Measurements from ENCODE around the gene IL17REL.

The IL17REL gene

GRCh38 chr22:50059881-50060262 is 47.3 kb upstream of the IL17REL start:
- no peak for TF ChIP-seq FOXP2 (optimal IDR thresholded peaks at IDR 0.05; ENCODE audit: borderline replicate concordance, extremely low read depth, extremely low read length, insufficient read depth)
- TF ChIP-seq POLR2AphosphoS5 (IDR thresholded peaks at IDR 0.05; ENCODE audit: low read depth, low read length): no peak
- TF ChIP-seq REST (IDR thresholded peaks at IDR 0.05; ENCODE audit: insufficient read depth in 1 of 2, low read depth in 2 of 2, low read length in 2 of 2): no peak

GRCh38 chr22:50058906-50059880 is 46.6 kb upstream of the IL17REL start:
- TF ChIP-seq FOXP2 (optimal IDR thresholded peaks at IDR 0.05; ENCODE audit: borderline replicate concordance, extremely low read depth, extremely low read length, insufficient read depth): no peak
- TF ChIP-seq SIN3A (IDR thresholded peaks at IDR 0.05; ENCODE audit: borderline replicate concordance, insufficient read depth, low read length): no peak
- no peak for TF ChIP-seq POLR2AphosphoS5 (IDR thresholded peaks at IDR 0.05; ENCODE audit: low read depth, low read length)
- TF ChIP-seq REST (IDR thresholded peaks at IDR 0.05; ENCODE audit: insufficient read depth in 1 of 2, low read depth in 2 of 2, low read length in 2 of 2): no peak
- no peak for TF ChIP-seq TAF1 (IDR thresholded peaks at IDR 0.05; ENCODE audit: borderline replicate concordance, insufficient read depth, low read length)

- no peak for TF ChIP-seq POLR2AphosphoS5 (IDR thresholded peaks at IDR 0.05; ENCODE audit: low read depth, low read length)
- TF ChIP-seq REST (IDR thresholded peaks at IDR 0.05; ENCODE audit: insufficient read depth in 1 of 2, low read depth in 2 of 2, low read length in 2 of 2): no peak
These were observed 45.7 kb upstream of the IL17REL start, which contains the start of gene TTLL8 for GRCh38 chr22:50058061-50058905. TTLL8 (minus strand) TSS chr22:50058298.

GRCh38 chr22:50057278-50058060 is 44.9 kb upstream of the IL17REL start:
- TF ChIP-seq SIN3A (IDR thresholded peaks at IDR 0.05; ENCODE audit: borderline replicate concordance, insufficient read depth, low read length): no peak
- TF ChIP-seq REST (IDR thresholded peaks at IDR 0.05; ENCODE audit: insufficient read depth in 1 of 2, low read depth in 2 of 2, low read length in 2 of 2): no peak
- no peak for TF ChIP-seq FOXP2 (optimal IDR thresholded peaks at IDR 0.05; ENCODE audit: borderline replicate concordance, extremely low read depth, extremely low read length, insufficient read depth)
- TF ChIP-seq TAF1 (IDR thresholded peaks at IDR 0.05; ENCODE audit: borderline replicate concordance, insufficient read depth, low read length): no peak
- TF ChIP-seq POLR2AphosphoS5 (IDR thresholded peaks at IDR 0.05; ENCODE audit: low read depth, low read length): no peak

Measured in PFSK-1 (cell line).